Ectodermal cell (in vitro differentiated cells): ENCODE results near the gene ANKS6. TPM values are rescaled to one million over a fixed set of nuclear protein-coding genes. Genes with fewer than 3 reads are reported as not detected.

Source experiments
- H3K27ac ChIP-seq: 2 replicates; pipeline ENCODE4 v1.7.0; 2013; ENCODE audit warnings: mild to moderate bottlenecking, low read depth, low read length; ENCODE audit not compliant: insufficient read depth, poor library complexity, severe bottlenecking
- H3K27me3 ChIP-seq: 2 replicates; pipeline ENCODE4 v1.7.0; 2013; ENCODE audit warnings: mild to moderate bottlenecking, low read length; ENCODE audit not compliant: insufficient read depth, control insufficient read depth, poor library complexity, severe bottlenecking
- H3K36me3 ChIP-seq: one replicate; pipeline ENCODE4 v1.7.0; 2013; ENCODE audit warnings: low read length; ENCODE audit not compliant: control insufficient read depth, insufficient read depth
- H3K4me1 ChIP-seq: one replicate; pipeline ENCODE4 v1.7.0; 2013; ENCODE audit warnings: low read length; ENCODE audit not compliant: control insufficient read depth, insufficient read depth
- H3K4me3 ChIP-seq: 2 replicates; pipeline ENCODE4 v1.7.0; 2013; ENCODE audit warnings: low read depth, low read length, control low read depth; ENCODE audit not compliant: insufficient read depth
- H3K9me3 ChIP-seq: 2 replicates; pipeline ENCODE4 v1.7.0; 2013; ENCODE audit warnings: mild to moderate bottlenecking, low read length, moderate library complexity; ENCODE audit not compliant: control insufficient read depth
- WGBS, 2 experiments: methylation state at CpG; one replicate each; pipeline ENCODE4 v1.1.7; 2013; ENCODE audit warnings: missing lambda C conversion rate in 2 of 2; 5-methylcytosine and 5-hydroxymethylcytosine counted together
- polyA plus RNA-seq, 4 experiments: library from polyadenylated mRNA; stranded (reverse); fragments of 50-300 nt; gene quantifications; one replicate each; pipeline ENCODE4 v1.2.3, GENCODE V29; 2013

The ANKS6 gene
- 57.6 TPM for polyA plus RNA-seq (2013, experiment 1 of 4)
- polyA plus RNA-seq (2013, experiment 2 of 4), result 62.6 TPM
- polyA plus RNA-seq (2013, experiment 3 of 4), result 42.9 TPM
- polyA plus RNA-seq (2013, experiment 4 of 4), result 50.0 TPM

DNA sequence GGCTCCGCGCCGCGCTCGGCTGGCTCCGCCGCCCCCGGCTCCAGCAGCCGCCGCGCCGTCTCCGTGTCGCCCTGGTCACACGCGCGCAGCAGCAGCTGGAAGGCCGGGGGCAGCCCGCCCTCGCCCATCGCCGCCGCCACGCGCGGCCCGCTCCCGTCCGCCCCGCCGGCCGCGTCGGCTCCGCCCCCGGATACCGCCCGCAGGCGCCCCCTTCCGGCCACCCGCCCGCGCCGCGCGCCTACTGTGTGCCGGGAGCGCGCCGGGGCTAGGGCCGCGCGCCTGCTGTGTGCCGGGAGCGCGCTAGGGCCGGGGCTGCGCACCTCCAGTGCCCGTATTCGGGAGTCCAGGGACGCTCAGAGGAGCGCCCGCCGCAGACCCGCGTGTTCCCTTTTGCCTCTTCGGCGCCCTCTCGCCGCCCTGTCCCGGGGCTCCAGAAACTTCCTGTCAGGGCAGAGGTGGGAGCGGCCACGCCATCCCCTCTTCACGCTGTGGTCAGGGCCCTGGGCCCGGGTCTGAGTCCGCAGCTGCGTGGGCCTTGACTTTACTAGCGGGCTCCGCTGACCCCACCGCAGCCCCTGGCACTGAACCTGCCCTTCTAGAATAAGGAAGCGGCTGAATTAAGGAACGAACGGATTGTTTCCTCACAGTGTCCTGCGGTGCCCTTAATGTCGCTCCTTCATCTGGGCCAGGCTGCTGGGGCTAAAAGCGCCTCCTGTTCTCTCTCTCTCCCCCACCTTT, at the start of gene ANKS6:
TSS of gene ANKS6 (minus strand) at position 192 of the 738 bp plus-strand sequence. CDS start at position 128, 64 bp downstream.
- 4 to 5% methylated on average over 84 to 85 of the region's 86 CpGs for WGBS, 2 experiments
- H3K36me3 ChIP-seq, result no peaks in the 10 kb centered on the region
- peaks cover 16% of the 10 kb centered on the region for H3K4me1 ChIP-seq
- H3K27ac ChIP-seq, result no peak within 1 kb of the TSS
- peak within 1 kb of the TSS; percentile 66 for H3K4me3 ChIP-seq
- H3K9me3 ChIP-seq, result no peaks in the 10 kb centered on the region
- peaks cover 5% of the 10 kb centered on the region for H3K27me3 ChIP-seq

DNA sequence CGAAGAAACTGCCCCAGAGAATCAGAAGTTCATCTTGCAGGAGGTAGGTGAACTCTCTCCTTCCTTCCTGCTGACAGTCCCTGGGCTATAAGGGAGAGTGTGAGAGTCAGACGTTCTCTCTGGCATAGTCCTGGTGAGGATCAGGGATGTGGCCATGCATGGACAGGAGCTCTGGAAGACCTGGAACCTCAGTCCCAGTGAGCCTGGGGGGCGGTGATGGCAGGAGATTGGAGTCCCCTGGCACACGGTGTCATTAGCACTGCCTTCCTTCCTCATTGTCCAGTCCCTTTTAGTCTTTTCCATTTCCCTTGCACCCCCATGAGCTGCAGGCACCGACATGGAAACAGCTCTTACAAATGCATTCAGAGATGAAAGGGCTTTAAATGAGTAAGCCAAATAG, 49.7 kb upstream of the ANKS6 start:
- Histone ChIP-seq H3K9me3 (no peaks in the 10 kb centered on the region), H3K4me1 (peaks cover 5% of the 10 kb centered on the region), H3K36me3 (no peaks in the 10 kb centered on the region), H3K4me3 (no peak overlapping the region), H3K27me3 (no peaks in the 10 kb centered on the region), H3K27ac (no peak overlapping the region)
- WGBS, 2 experiments, result 90 to 93% methylated on average over 5 of the region's 5 CpGs

DNA sequence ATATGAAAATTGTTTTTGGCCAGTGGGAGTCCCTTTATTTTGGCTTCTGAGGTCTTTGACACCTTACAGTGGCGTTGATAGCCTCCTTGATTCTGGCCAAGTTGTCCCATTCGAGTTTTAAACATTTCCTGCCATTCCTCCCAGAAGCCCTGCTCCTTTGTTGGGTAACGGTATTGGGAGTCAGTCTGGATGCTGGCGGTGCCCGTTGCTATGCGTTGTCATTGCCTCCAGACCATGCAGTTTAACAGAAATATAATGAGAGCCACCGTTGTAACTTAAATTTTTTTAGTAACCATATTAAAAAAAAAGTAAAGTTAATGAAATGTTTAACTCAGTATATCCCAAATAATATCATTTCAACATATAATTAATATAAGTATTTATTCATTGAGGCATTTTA, 46.2 kb upstream of the ANKS6 start:
- Histone ChIP-seq H3K27ac (no peak overlapping the region), H3K4me1 (no peaks in the 10 kb centered on the region), H3K27me3 (no peaks in the 10 kb centered on the region), H3K36me3 (no peaks in the 10 kb centered on the region), H3K9me3 (no peaks in the 10 kb centered on the region), H3K4me3 (no peak overlapping the region)
- WGBS, 2 experiments, result 95 to 97% methylated on average over 6 of the region's 7 CpGs

DNA sequence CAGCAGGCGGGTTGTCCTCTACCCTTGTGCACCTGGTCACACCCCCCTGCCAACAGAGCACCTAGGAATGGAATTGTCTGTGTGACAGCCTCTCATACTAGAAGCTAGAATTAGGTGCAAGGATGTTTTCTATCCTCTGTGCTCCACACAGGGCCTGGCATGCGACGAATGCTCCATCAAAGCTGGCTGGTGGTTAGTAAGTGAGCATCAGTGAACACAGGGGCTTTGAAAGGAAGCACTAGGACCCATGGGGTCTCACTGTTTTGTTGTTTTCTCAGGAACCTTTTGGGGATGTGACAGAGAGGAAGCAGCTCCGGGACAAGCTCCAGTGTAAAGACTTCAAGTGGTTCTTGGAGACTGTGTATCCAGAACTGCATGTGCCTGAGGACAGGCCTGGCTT, 43.4 kb upstream of the ANKS6 start:
- Histone ChIP-seq H3K4me3 (no peak overlapping the region), H3K36me3 (no peaks in the 10 kb centered on the region), H3K27ac (no peak overlapping the region), H3K9me3 (no peaks in the 10 kb centered on the region), H3K4me1 (no peaks in the 10 kb centered on the region), H3K27me3 (no peaks in the 10 kb centered on the region)
- 65 to 81% methylated on average over 4 of the region's 4 CpGs for WGBS, 2 experiments

DNA sequence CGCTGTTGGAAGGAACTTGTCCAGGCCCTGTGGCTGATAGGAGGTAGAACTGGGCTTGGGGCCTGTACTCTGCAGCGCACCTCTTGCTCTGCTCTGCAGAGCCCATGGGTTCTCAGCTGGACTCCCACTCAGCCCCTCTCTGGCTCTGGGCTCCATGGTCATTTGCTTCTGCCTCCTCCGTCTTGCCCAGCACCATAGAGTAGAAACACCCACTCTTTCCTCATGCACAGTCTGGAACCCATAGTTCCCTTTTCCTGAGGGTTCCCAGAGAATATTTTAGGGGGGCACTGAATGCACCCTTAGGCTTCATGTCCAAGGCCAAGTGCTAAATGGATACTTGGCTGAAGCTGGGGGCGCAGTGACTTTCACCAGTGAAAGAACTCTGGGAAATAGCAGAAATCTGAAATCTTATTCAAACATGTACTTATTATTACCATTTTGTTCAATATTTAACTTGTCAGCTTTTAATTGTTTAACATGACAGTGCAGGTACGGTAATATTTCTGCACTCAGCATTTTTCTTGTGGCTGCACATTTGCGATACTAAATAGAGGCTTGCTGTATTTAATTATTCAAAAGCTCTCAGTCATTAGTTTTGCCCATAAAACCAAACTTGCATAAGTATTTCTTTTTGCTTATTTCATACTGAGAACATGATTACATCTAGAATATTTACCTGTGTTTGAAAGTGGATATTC, 42.7 kb upstream of the ANKS6 start:
- H3K4me3 ChIP-seq, result no peak overlapping the region
- H3K27me3 ChIP-seq, result no peaks in the 10 kb centered on the region
- no peaks in the 10 kb centered on the region for H3K36me3 ChIP-seq
- no peaks in the 10 kb centered on the region for H3K9me3 ChIP-seq
- no peak overlapping the region for H3K27ac ChIP-seq
- H3K4me1 ChIP-seq, result no peaks in the 10 kb centered on the region
- WGBS, 2 experiments, result 92 to 95% methylated on average over 6 of the region's 6 CpGs

DNA sequence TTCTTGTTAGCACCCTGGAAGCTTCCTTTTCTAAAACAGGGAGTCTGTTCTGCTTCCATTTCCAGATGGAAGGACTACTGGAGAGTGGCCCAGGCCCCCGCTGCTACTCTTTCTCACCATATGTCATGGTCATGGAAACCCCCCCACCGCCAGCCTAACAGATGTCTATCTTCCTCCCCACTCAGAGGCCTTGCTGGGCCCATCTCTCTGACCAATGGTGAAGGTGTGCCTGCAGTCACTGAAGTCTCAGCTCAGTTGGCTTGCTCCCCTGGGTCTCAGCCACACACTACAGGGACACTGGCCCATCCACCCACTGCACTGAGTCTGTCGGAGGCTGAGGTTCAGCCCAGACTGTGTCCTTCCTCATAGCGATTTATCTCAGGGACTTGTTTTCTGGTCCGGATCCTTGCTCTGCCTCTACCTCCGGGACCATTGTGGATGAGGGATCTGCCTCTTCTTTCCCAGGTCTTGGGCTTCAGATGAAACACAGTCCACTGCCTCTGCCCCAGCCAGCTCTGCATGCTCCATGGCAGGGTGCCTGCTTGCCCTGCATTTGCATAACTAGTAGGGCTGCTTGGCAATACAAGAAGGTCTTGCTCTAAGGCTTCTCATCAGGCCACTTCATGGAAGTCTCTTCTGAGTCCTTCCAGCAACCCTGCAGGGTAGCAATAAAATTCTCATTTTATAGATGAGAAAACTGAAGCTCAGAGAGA, 42.0 kb upstream of the ANKS6 start:
- WGBS, 2 experiments, result 92 to 95% methylated on average over 6 of the region's 6 CpGs
- Histone ChIP-seq H3K27me3 (no peaks in the 10 kb centered on the region), H3K36me3 (no peaks in the 10 kb centered on the region), H3K4me3 (no peak overlapping the region), H3K9me3 (no peaks in the 10 kb centered on the region), H3K27ac (no peak overlapping the region), H3K4me1 (no peaks in the 10 kb centered on the region)

DNA sequence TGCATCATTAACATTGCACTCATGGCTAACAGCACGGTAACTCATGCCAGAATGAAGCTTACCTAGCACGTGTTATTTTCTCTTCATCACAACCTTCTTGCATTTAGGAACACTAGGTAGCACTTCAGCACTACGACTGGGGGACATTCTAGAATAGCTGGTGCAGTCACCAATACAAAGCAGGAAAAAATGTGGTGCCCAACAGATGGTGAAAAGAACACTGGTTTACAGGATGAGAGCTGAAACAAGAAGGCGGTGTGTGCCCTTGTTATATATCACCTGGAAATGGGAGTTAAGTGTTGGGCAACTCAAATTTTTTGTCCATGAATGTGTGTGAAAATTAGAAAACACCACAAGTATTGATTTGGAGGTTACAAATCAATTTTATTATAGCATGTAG, 41.2 kb upstream of the ANKS6 start:
- H3K36me3 ChIP-seq, result no peaks in the 10 kb centered on the region
- no peak overlapping the region for H3K27ac ChIP-seq
- H3K9me3 ChIP-seq, result no peaks in the 10 kb centered on the region
- H3K4me3 ChIP-seq, result no peak overlapping the region
- whole genome bisulfite sequencing, 2 experiments, result 92 to 95% methylated on average over 4 of the region's 4 CpGs
- H3K4me1 ChIP-seq, result no peaks in the 10 kb centered on the region
- H3K27me3 ChIP-seq, result no peaks in the 10 kb centered on the region

DNA sequence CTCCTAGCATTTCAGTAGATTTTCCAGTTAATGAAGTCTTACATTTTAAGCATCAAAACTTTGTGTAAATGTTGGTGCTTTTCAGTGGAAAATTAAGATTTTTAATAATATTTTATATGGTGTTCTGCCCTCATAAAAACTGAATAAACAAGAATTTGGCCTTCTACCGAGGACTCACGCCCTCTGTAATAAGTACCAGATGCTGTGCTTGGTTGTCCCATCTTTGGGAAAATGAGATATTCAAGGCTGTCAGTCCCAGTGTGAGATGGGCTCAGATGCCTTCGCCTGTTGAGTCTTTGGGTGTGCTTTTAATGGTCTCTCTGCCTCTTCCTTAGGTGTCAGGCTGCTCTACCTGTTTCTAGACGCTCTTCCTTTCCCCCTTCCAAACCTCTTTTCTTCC, 39.9 kb upstream of the ANKS6 start:
- H3K9me3 ChIP-seq, result no peaks in the 10 kb centered on the region
- H3K4me3 ChIP-seq, result no peak overlapping the region
- no peaks in the 10 kb centered on the region for H3K27me3 ChIP-seq
- no peaks in the 10 kb centered on the region for H3K36me3 ChIP-seq
- H3K27ac ChIP-seq, result no peak overlapping the region
- WGBS, 2 experiments, result 95 to 97% methylated on average over 4 of the region's 4 CpGs
- no peaks in the 10 kb centered on the region for H3K4me1 ChIP-seq

DNA sequence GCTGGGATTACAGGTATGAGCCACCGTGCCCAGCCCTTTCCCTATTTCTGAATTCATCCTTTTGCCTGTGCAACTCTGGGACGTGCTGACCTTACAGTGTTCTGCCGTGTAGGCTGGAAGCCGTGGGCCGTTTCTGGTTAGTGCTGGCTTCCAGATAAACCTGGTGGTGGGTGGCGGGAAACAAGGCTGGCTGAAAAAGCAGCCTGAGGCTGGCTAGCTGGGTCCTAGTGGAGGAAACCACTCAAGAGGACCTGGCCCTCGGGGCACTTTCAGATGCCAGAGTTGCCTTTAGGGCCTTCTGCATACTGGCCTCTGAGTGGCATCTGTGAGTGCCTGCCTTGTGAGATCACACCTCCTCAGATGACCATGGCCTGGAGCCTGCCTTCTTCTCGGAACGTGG, 38.0 kb upstream of the ANKS6 start:
- H3K27ac ChIP-seq, result no peak overlapping the region
- no peaks in the 10 kb centered on the region for H3K9me3 ChIP-seq
- 92 to 94% methylated on average over 9 of the region's 9 CpGs for WGBS, 2 experiments
- no peaks in the 10 kb centered on the region for H3K27me3 ChIP-seq
- H3K4me1 ChIP-seq, result no peaks in the 10 kb centered on the region
- no peak overlapping the region for H3K4me3 ChIP-seq
- no peaks in the 10 kb centered on the region for H3K36me3 ChIP-seq
